ENCODE data around the gene FEM1B. TPM values are rescaled to one million over a fixed set of nuclear protein-coding genes. Genes with fewer than 3 reads are reported as not detected.

The FEM1B gene
- total and polyA plus RNA-seq, 2 experiments from 2014 or later: 11.9 to 62.8 TPM

DNA sequence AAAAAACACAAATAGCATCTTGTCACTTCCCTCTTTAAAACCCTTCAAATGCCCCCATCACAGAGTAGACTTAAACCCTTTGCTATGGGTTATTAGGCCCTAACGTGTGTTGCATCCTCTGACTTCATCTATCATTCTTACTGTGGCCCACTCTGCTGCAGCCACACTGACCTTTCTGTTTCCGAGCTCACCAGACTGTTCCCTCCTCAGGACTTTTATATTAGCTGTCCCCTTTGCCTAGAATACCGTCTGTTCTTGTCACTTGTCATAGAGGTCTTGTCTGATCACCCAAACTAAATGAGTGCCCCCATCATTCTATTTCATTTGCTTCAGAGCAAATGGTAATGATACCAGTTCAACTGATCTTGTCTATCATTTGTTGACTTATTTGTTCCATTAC, 877 bp upstream of the FEM1B start:
- TF ChIP-seq, protein P1, sequence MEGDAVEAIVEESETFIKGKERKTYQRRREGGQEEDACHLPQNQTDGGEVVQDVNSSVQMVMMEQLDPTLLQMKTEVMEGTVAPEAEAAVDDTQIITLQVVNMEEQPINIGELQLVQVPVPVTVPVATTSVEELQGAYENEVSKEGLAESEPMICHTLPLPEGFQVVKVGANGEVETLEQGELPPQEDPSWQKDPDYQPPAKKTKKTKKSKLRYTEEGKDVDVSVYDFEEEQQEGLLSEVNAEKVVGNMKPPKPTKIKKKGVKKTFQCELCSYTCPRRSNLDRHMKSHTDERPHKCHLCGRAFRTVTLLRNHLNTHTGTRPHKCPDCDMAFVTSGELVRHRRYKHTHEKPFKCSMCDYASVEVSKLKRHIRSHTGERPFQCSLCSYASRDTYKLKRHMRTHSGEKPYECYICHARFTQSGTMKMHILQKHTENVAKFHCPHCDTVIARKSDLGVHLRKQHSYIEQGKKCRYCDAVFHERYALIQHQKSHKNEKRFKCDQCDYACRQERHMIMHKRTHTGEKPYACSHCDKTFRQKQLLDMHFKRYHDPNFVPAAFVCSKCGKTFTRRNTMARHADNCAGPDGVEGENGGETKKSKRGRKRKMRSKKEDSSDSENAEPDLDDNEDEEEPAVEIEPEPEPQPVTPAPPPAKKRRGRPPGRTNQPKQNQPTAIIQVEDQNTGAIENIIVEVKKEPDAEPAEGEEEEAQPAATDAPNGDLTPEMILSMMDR (IDR thresholded peaks at IDR 0.05; ENCODE audit: poor library complexity): no peak
- TF ChIP-seq EZH2 (IDR thresholded peaks at IDR 0.05; ENCODE audit: borderline replicate concordance): no peak
- TF ChIP-seq EZH2phosphoT487 (IDR thresholded peaks at IDR 0.05; ENCODE audit: low read depth, severe bottlenecking, unreplicated experiment): no peak
- Histone ChIP-seq H3K9me3 (ENCODE audit: low read depth) (no peaks in the 10 kb centered on the region), H2AFZ (peak overlapping the region; percentile 93), H3K79me2 (peaks cover 38% of the 10 kb centered on the region), H3K27me3 (no peaks in the 10 kb centered on the region), H3K4me2 (peak overlapping the region; percentile 73), H3K9me2 (replicated peaks; ENCODE audit: insufficient read depth) (no peaks in the 10 kb centered on the region), H3K4me1 (ENCODE audit: insufficient read depth) (peaks cover 39% of the 10 kb centered on the region), H3K27ac (peak overlapping the region; percentile 100), H4K20me1 (ENCODE audit: insufficient read depth, poor library complexity, severe bottlenecking) (peaks cover 24% of the 10 kb centered on the region), H3K36me3 (replicated peaks; ENCODE audit: insufficient read depth, low read depth) (no peaks in the 10 kb centered on the region), H3K4me3 (peak overlapping the region; percentile 80)
- WGBS (ENCODE audit: low lambda C conversion rate, missing lambda C conversion rate): 44% methylated on average over 3 of the region's 3 CpGs
- DNase-seq (ENCODE audit: low spot score): no peak

DNA sequence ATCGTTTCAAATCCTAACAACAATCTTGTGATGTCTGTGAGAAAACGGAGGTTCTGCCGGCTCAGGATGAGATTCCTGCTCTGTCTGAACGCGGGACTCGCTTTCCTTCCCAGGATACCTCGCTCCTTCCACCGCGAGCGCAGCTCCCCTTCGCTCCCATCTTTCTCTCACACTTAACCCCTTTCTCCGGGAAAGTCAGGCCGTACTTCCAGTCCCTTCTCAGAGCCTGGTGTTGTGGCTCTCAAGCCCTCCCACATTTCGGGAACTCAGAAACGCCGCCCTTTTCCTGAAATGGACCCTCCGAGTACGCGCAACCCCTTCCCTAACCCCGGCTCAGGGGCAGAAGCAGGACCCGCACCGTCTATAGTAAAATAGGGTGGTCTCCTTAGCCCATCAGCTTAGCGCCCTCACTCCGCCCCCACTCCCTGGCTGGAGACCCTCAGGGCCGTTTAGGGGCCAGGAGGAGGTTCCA, 378 bp upstream of the FEM1B start:
- peaks cover 40% of the 10 kb centered on the region for H3K4me1 ChIP-seq (ENCODE audit: insufficient read depth)
- TF ChIP-seq, protein P1 (IDR thresholded peaks at IDR 0.05; ENCODE audit: poor library complexity): no peak
- TF ChIP-seq EZH2phosphoT487 (IDR thresholded peaks at IDR 0.05; ENCODE audit: low read depth, severe bottlenecking, unreplicated experiment): no peak
- no peak for TF ChIP-seq EZH2 (IDR thresholded peaks at IDR 0.05; ENCODE audit: borderline replicate concordance)
- H3K4me2 ChIP-seq: peak overlapping the region; percentile 73
- peaks cover 43% of the 10 kb centered on the region for H3K79me2 ChIP-seq
- no peaks in the 10 kb centered on the region for H3K27me3 ChIP-seq
- DNase-seq (ENCODE audit: low spot score): peak; percentile 70
- no peaks in the 10 kb centered on the region for H3K36me3 ChIP-seq (replicated peaks; ENCODE audit: insufficient read depth, low read depth)
- peak overlapping the region; percentile 93 for H2AFZ ChIP-seq
- WGBS (ENCODE audit: low lambda C conversion rate, missing lambda C conversion rate): 3% methylated on average over 25 of the region's 25 CpGs
- H3K9me3 ChIP-seq (ENCODE audit: low read depth): no peaks in the 10 kb centered on the region
- no peaks in the 10 kb centered on the region for H3K9me2 ChIP-seq (replicated peaks; ENCODE audit: insufficient read depth)
- peak overlapping the region; percentile 100 for H3K27ac ChIP-seq
- H4K20me1 ChIP-seq (ENCODE audit: insufficient read depth, poor library complexity, severe bottlenecking): peaks cover 28% of the 10 kb centered on the region
- peak overlapping the region; percentile 80 for H3K4me3 ChIP-seq

DNA sequence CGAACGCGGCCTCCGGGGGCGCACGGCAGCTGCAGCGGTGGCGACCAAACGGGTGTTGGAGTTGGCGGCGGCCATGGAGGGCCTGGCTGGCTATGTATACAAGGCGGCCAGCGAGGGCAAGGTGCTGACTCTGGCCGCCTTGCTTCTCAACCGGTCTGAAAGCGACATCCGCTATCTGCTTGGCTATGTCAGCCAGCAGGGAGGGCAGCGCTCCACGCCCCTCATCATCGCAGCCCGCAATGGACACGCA, 725 bp downstream of the FEM1B start:
- Histone ChIP-seq H3K9me2 (replicated peaks; ENCODE audit: insufficient read depth) (no peaks in the 10 kb centered on the region), H3K79me2 (peaks cover 54% of the 10 kb centered on the region), H3K4me1 (ENCODE audit: insufficient read depth) (peaks cover 34% of the 10 kb centered on the region), H3K27ac (peak overlapping the region; percentile 100), H3K9me3 (ENCODE audit: low read depth) (no peaks in the 10 kb centered on the region), H3K27me3 (no peaks in the 10 kb centered on the region), H3K4me3 (peak overlapping the region; percentile 80), H3K4me2 (peak overlapping the region; percentile 73), H2AFZ (peak overlapping the region; percentile 93), H4K20me1 (ENCODE audit: insufficient read depth, poor library complexity, severe bottlenecking) (peaks cover 37% of the 10 kb centered on the region), H3K36me3 (replicated peaks; ENCODE audit: insufficient read depth, low read depth) (no peaks in the 10 kb centered on the region)
- whole genome bisulfite sequencing (ENCODE audit: low lambda C conversion rate, missing lambda C conversion rate): under 1% methylated on average over 22 of the region's 22 CpGs
- DNase-seq (ENCODE audit: low spot score): no peak
- TF ChIP-seq, protein P1 (IDR thresholded peaks at IDR 0.05; ENCODE audit: poor library complexity): peak; percentile 36
- no peak for TF ChIP-seq EZH2 (IDR thresholded peaks at IDR 0.05; ENCODE audit: borderline replicate concordance)
